Measurements from ENCODE around the gene CNRIP1.

CNRIP1 gene

DNA sequence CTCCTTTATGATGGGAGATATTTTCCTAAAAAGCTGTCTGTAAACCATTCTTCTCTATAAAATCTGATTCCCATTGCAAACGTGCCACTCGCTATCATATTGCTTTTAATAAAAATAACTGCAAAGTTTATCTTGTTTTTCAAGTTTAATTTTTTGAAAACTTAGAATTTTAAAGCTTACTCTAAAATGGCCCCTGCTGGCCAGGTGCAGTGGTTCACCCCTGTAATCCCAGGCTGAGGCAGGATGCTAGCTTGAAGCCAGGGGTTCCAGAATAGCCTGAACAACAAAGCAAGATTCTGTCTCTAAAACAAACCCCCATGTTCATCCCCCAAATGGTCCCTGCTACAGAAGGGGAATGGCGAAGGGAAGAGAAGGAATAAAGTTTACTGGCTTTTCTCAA, 25.6 kb downstream of the CNRIP1 start:
- TF ChIP-seq, protein P1, sequence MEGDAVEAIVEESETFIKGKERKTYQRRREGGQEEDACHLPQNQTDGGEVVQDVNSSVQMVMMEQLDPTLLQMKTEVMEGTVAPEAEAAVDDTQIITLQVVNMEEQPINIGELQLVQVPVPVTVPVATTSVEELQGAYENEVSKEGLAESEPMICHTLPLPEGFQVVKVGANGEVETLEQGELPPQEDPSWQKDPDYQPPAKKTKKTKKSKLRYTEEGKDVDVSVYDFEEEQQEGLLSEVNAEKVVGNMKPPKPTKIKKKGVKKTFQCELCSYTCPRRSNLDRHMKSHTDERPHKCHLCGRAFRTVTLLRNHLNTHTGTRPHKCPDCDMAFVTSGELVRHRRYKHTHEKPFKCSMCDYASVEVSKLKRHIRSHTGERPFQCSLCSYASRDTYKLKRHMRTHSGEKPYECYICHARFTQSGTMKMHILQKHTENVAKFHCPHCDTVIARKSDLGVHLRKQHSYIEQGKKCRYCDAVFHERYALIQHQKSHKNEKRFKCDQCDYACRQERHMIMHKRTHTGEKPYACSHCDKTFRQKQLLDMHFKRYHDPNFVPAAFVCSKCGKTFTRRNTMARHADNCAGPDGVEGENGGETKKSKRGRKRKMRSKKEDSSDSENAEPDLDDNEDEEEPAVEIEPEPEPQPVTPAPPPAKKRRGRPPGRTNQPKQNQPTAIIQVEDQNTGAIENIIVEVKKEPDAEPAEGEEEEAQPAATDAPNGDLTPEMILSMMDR (IDR thresholded peaks at IDR 0.05; ENCODE audit: low read depth, low read length) = no peak
- no peak for DNase-seq (ENCODE audit: low read depth, low spot score)
- in situ Hi-C loops (cut with HindIII; ENCODE audit: low sequenced_read_pairs) = no loop called here
- H3K4me3 ChIP-seq (ENCODE audit: low read depth, low read length) = no peak overlapping the region

DNA sequence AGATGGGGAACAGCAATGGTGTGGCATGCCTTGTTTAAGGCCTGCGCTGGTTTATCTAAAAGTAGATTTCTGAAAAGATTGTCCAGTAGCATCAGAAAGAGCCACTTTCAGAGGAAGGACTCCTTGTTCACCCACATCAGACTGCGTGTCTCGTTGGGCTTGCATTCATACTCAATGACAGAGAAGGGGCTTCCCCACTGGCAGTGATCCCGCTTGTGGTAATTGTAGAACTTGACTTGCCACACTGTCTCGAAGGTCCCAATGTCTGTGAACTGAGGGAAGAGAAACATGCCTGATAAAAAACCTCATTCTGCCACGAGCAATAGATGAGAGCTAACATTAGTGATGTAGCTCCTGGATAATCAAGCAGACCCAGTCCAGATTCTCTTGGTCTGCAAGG, 26.0 kb downstream of the CNRIP1 start:
- TF ChIP-seq, protein P1 (IDR thresholded peaks at IDR 0.05; ENCODE audit: low read depth, low read length) = no peak
- no peak for DNase-seq (ENCODE audit: low read depth, low spot score)
- no peak overlapping the region for H3K4me3 ChIP-seq (ENCODE audit: low read depth, low read length)
- in situ Hi-C loops (cut with HindIII; ENCODE audit: low sequenced_read_pairs) = no loop called here

DNA sequence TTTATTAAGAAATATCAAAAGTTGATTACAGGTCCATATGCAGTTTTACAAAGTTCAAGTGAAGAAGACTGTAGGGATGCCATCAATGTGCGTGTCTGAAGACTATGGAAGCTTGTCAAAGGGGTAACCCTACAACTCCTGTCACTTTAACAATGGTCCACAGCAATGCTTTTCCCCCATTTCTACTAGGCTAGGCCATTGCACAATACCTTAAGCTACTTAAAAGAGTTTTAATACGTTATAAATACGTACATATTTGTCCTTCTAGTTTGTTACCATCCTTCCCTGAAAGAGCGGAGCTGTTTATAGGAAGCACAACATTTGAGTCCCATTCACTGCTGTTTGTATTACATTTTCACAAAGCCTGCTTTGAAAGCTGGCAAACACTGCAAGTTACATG, 26.7 kb downstream of the CNRIP1 start:
- in situ Hi-C loops (cut with HindIII; ENCODE audit: low sequenced_read_pairs) = no loop called here

DNA sequence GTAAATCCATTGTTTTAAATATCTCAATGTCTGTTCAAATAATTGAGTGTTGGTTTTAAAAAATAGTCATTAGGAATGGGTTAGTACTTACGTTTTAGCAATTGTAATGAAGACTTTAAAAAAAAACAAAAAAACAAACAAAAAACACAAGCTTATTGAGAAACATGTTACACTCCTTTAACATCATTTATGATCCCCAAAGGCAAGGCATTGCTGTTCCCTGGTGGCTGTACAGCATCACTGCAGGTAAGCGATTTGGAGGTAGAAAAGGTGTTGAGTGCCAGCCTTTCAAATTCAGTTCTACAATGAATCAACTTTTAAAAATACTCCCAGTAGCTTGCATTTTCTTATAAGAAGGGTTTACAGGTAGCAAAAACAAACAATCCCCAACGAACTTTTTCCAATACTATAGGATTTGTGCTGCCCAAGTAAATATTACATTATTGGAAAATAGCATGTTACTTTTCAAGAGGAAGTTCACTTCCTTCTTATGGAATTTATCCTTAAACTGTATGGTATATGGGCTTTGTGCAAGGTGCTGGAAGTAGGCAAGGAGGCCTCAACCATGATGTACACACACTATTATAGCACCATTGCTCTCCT, 27.5 kb downstream of the CNRIP1 start:
- in situ Hi-C loops (cut with HindIII; ENCODE audit: low sequenced_read_pairs) = no loop called here

More for the DNA sequence above, 26.7 kb downstream of the CNRIP1 start:
- no peak overlapping the region for H3K4me3 ChIP-seq (ENCODE audit: low read depth, low read length)
- no peak for DNase-seq (ENCODE audit: low read depth, low spot score)
- TF ChIP-seq, protein P1 (IDR thresholded peaks at IDR 0.05; ENCODE audit: low read depth, low read length) = no peak

DNA sequence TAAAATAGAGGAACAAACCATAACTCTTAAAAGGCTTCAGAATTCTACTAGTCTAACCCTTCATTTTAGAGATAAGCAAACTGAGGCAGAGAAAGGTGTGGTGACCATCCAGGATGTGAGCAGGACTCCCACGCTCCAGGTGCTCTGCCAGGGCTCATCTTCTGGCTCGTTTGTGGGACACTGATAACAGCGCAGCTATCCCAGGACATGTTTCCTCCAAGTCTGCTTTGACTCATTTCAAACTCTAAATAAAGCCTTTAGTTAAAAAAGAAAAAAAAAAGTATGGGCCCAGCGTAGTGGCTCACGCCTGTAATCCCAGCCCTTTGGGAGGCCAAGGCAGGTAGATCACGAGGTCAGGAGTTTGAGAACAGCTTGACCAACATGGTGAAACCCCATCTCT, 28.4 kb downstream of the CNRIP1 start:
- H3K4me3 ChIP-seq (ENCODE audit: low read depth, low read length) = no peak overlapping the region
- in situ Hi-C loops (cut with HindIII; ENCODE audit: low sequenced_read_pairs) = no loop called here
- DNase-seq (ENCODE audit: low read depth, low spot score) = no peak
- TF ChIP-seq, protein P1 (IDR thresholded peaks at IDR 0.05; ENCODE audit: low read depth, low read length) = no peak

More for the DNA sequence above, 27.5 kb downstream of the CNRIP1 start:
- TF ChIP-seq, protein P1 (IDR thresholded peaks at IDR 0.05; ENCODE audit: low read depth, low read length) = peak; percentile 73
- H3K4me3 ChIP-seq (ENCODE audit: low read depth, low read length) = no peak overlapping the region
- DNase-seq (ENCODE audit: low read depth, low spot score) = no peak

DNA sequence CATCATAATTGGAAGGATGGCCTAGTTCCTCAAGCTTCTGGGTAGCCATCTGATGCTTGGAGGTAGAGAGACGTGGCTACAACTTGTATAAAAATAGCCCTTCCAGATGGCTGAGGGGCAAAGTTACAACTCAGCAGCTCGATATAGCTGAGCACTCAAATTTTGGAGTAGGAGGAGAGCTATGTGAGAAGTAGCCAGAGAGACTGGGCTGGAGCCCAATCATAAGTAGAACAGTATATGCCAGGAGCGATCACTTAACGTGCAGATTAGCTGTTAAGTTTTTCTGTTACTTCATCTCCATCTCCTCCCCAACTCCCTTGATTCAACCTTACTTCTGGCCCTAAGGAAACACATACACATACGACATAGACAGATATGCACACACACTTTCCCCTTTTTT, 28.8 kb downstream of the CNRIP1 start:
- no peak for DNase-seq (ENCODE audit: low read depth, low spot score)
- H3K4me3 ChIP-seq (ENCODE audit: low read depth, low read length) = no peak overlapping the region

More for the DNA sequence above, 28.8 kb downstream of the CNRIP1 start:
- TF ChIP-seq, protein P1 (IDR thresholded peaks at IDR 0.05; ENCODE audit: low read depth, low read length) = no peak
- in situ Hi-C loops (cut with HindIII; ENCODE audit: low sequenced_read_pairs) = no loop called here

All from astrocyte of the spinal cord (primary cell).